ENCODE data around the gene GALNTL6.
"Not testable (repeated sequence)": the region's sequence is repeated elsewhere in the genome, so short reads cannot be mapped to it uniquely, and the experiment has no call there.

GALNTL6 gene

GRCh38 chr4:172868271-172868670 lies 1055.1 kb downstream of the GALNTL6 start:
- DNase-seq (ENCODE audit: low read depth): no peak

- no peak for DNase-seq (ENCODE audit: low read depth)
Measured at GRCh38 chr4:172869621-172870268, 1056.5 kb downstream of the GALNTL6 start.

GRCh38 chr4:172871381-172871780 lies 1058.2 kb downstream of the GALNTL6 start:
- DNase-seq (ENCODE audit: low read depth): no peak

GRCh38 chr4:172874944-172875343 lies 1061.7 kb downstream of the GALNTL6 start:
- DNase-seq (ENCODE audit: low read depth): no peak

- no peak for DNase-seq (ENCODE audit: low read depth)
Measured at GRCh38 chr4:172876394-172876793, 1063.2 kb downstream of the GALNTL6 start.

GRCh38 chr4:172881645-172882044 lies 1068.4 kb downstream of the GALNTL6 start:
- DNase-seq (ENCODE audit: low read depth): no peak

- DNase-seq (ENCODE audit: low read depth): not testable (repeated sequence)
Measured at GRCh38 chr4:172887358-172887757, 1074.2 kb downstream of the GALNTL6 start.

GRCh38 chr4:172887959-172888358 lies 1074.8 kb downstream of the GALNTL6 start:
- DNase-seq (ENCODE audit: low read depth): no peak

GRCh38 chr4:172892300-172892699 lies 1079.1 kb downstream of the GALNTL6 start:
- no peak for DNase-seq (ENCODE audit: low read depth)

- DNase-seq (ENCODE audit: low read depth): no peak
Measured at GRCh38 chr4:172895699-172896098, 1082.5 kb downstream of the GALNTL6 start.

GRCh38 chr4:172897046-172897445 lies 1083.8 kb downstream of the GALNTL6 start:
- no peak for DNase-seq (ENCODE audit: low read depth)

GRCh38 chr4:172898715-172899114 lies 1085.5 kb downstream of the GALNTL6 start:
- DNase-seq (ENCODE audit: low read depth): no peak

GRCh38 chr4:172899861-172900260 lies 1086.7 kb downstream of the GALNTL6 start:
- no peak for DNase-seq (ENCODE audit: low read depth)

GRCh38 chr4:172900900-172901299 lies 1087.7 kb downstream of the GALNTL6 start:
- DNase-seq (ENCODE audit: low read depth): no peak

- DNase-seq (ENCODE audit: low read depth): not testable (repeated sequence)
Measured at GRCh38 chr4:172912468-172912867, 1099.3 kb downstream of the GALNTL6 start.

GRCh38 chr4:172917403-172917802 lies 1104.2 kb downstream of the GALNTL6 start:
- not testable (repeated sequence) for DNase-seq (ENCODE audit: low read depth)

- DNase-seq (ENCODE audit: low read depth): no peak
Measured at GRCh38 chr4:172919269-172919668, 1106.1 kb downstream of the GALNTL6 start.

- DNase-seq (ENCODE audit: low read depth): no peak
Measured at GRCh38 chr4:172927096-172927814, 1114.1 kb downstream of the GALNTL6 start.

GRCh38 chr4:172928347-172928746 lies 1115.1 kb downstream of the GALNTL6 start:
- no peak for DNase-seq (ENCODE audit: low read depth)

GRCh38 chr4:172938072-172938829 lies 1125.0 kb downstream of the GALNTL6 start:
- DNase-seq (ENCODE audit: low read depth): no peak

GRCh38 chr4:172938870-172939269 lies 1125.7 kb downstream of the GALNTL6 start:
- no peak for DNase-seq (ENCODE audit: low read depth)

GRCh38 chr4:172942840-172943239 lies 1129.6 kb downstream of the GALNTL6 start:
- DNase-seq (ENCODE audit: low read depth): no peak

- no peak for DNase-seq (ENCODE audit: low read depth)
Measured at GRCh38 chr4:172945611-172946010, 1132.4 kb downstream of the GALNTL6 start.
